H9 (cell line): ENCODE data around the gene PLK1. TPM values are rescaled to one million over a fixed set of nuclear protein-coding genes. Genes with fewer than 3 reads are reported as not detected.

Source experiments
- DNase-seq: peaks from one replicate; pipeline ENCODE4 v3.0.0-alpha.2; 2017
- H2AFZ ChIP-seq: one replicate; pipeline ENCODE4 v1.6.1; 2013; ENCODE audit warnings: mild to moderate bottlenecking, low read length, control low read depth, moderate library complexity
- H2AK5ac ChIP-seq: 2 replicates; pipeline ENCODE4 v1.6.1; 2013; ENCODE audit warnings: low read length, control low read depth, mixed read lengths; ENCODE audit not compliant: insufficient read length
- H2BK120ac ChIP-seq: one replicate; pipeline ENCODE4 v1.6.1; 2013; ENCODE audit warnings: low read depth, mild to moderate bottlenecking, low read length, control low read depth, inconsistent platforms; ENCODE audit not compliant: poor library complexity, severe bottlenecking
- H2BK12ac ChIP-seq: 2 replicates; pipeline ENCODE4 v1.6.1; 2013; ENCODE audit warnings: low read length, control low read depth, mixed read lengths, low read depth; ENCODE audit not compliant: insufficient read length
- H2BK15ac ChIP-seq: 2 replicates; pipeline ENCODE4 v1.6.1; 2013; ENCODE audit warnings: low read depth, low read length, control low read depth
- H2BK20ac ChIP-seq: one replicate; pipeline ENCODE4 v1.6.1; 2013; ENCODE audit warnings: low read depth, mild to moderate bottlenecking, low read length, control low read depth, inconsistent platforms; ENCODE audit not compliant: poor library complexity, severe bottlenecking
- H2BK5ac ChIP-seq: 2 replicates; pipeline ENCODE4 v1.6.1; 2013; ENCODE audit warnings: low read length, control low read depth, mixed read lengths; ENCODE audit not compliant: insufficient read length
- H3K14ac ChIP-seq: 2 replicates; pipeline ENCODE4 v1.6.1; 2013; ENCODE audit warnings: low read length, control low read depth; ENCODE audit not compliant: insufficient read depth
- H3K18ac ChIP-seq: 2 replicates; pipeline ENCODE4 v1.6.1; 2013; ENCODE audit warnings: low read depth, mild to moderate bottlenecking, mixed read lengths, low read length, control low read depth; ENCODE audit not compliant: insufficient read length
- H3K23ac ChIP-seq: 2 replicates; pipeline ENCODE4 v1.6.1; 2013; ENCODE audit warnings: low read length, control low read depth, mixed read lengths, low read depth; ENCODE audit not compliant: insufficient read length
- H3K23me2 ChIP-seq: 2 replicates; pipeline ENCODE4 v1.6.1; 2013; ENCODE audit warnings: low read depth, mild to moderate bottlenecking, mixed read lengths, low read length, control low read depth; ENCODE audit not compliant: insufficient read length, poor library complexity, severe bottlenecking
- H3K27ac ChIP-seq: 2 replicates; pipeline ENCODE4 v1.5.1; 2013; ENCODE audit warnings: low read length, control low read depth, mixed read lengths, low read depth; ENCODE audit not compliant: insufficient read length
- H3K27me3 ChIP-seq: 2 replicates; pipeline ENCODE4 v1.6.1; 2013; ENCODE audit warnings: low read length, control low read depth, inconsistent platforms; ENCODE audit not compliant: insufficient read depth
- H3K4ac ChIP-seq: 2 replicates; pipeline ENCODE4 v1.6.1; 2013; ENCODE audit warnings: low read depth, mild to moderate bottlenecking, control low read depth, inconsistent platforms, low read length, moderate library complexity
- H3K4me1 ChIP-seq: 2 replicates; pipeline ENCODE4 v1.6.1; 2013; ENCODE audit warnings: low read length, control low read depth, inconsistent platforms; ENCODE audit not compliant: insufficient read depth
- H3K4me2 ChIP-seq: 2 replicates; pipeline ENCODE4 v1.6.1; 2013; ENCODE audit warnings: low read length, control low read depth, mixed read lengths; ENCODE audit not compliant: insufficient read length, insufficient read depth
- H3K56ac ChIP-seq: 2 replicates; pipeline ENCODE4 v1.6.1; 2013; ENCODE audit warnings: low read depth, mild to moderate bottlenecking, mixed read lengths, low read length, control low read depth; ENCODE audit not compliant: insufficient read length
- H3K79me1 ChIP-seq: 2 replicates; pipeline ENCODE4 v1.6.1; 2013; ENCODE audit warnings: low read depth, mild to moderate bottlenecking, moderate library complexity, low read length, control low read depth, inconsistent platforms; ENCODE audit not compliant: insufficient read depth, poor library complexity, severe bottlenecking
- H3K79me2 ChIP-seq: 2 replicates; pipeline ENCODE4 v1.6.1; 2013; ENCODE audit warnings: low read length, control low read depth, inconsistent platforms; ENCODE audit not compliant: insufficient read depth
- H3K9ac ChIP-seq: 2 replicates; pipeline ENCODE4 v1.6.1; 2013; ENCODE audit warnings: low read length, control low read depth, mixed read lengths; ENCODE audit not compliant: insufficient read length; ENCODE audit errors: extremely low read depth
- H3K9me3 ChIP-seq: one replicate; pipeline ENCODE4 v1.6.1; 2013; ENCODE audit warnings: low read depth, low read length, inconsistent platforms; ENCODE audit not compliant: control insufficient read depth
- H3T11ph ChIP-seq: one replicate; pipeline ENCODE4 v1.6.1; 2013; ENCODE audit warnings: mild to moderate bottlenecking, low read length, control low read depth, inconsistent platforms
- H4K20me1 ChIP-seq: one replicate; pipeline ENCODE4 v1.6.1; 2013; ENCODE audit not compliant: control insufficient read depth, insufficient read length, insufficient read depth
- H4K5ac ChIP-seq: 2 replicates; pipeline ENCODE4 v1.6.1; 2013; ENCODE audit warnings: low read depth, mild to moderate bottlenecking, mixed read lengths, low read length, control low read depth; ENCODE audit not compliant: insufficient read length
- H4K8ac ChIP-seq: replicated peaks from 2 replicates; pipeline ENCODE4 v1.6.1; 2013; ENCODE audit warnings: low read length, control low read depth, mixed read lengths, low read depth; ENCODE audit not compliant: insufficient read length
- H4K91ac ChIP-seq: 2 replicates; pipeline ENCODE4 v1.6.1; 2013; ENCODE audit warnings: low read depth, mild to moderate bottlenecking, moderate library complexity, mixed read lengths, low read length, control low read depth; ENCODE audit not compliant: insufficient read length
- H3K27ac Mint-ChIP-seq, 3 experiments: 2 replicates in 2 of 3; 3 replicates in 1 of 3; pipeline ENCODE4 v1.8.0; 2020 to 2021; ENCODE audit warnings: mixed read lengths in 3 of 3, mild to moderate bottlenecking in 1 of 3, moderate library complexity in 1 of 3
- H3K27me3 Mint-ChIP-seq: 2 replicates; pipeline ENCODE4 v1.8.0; 2021; ENCODE audit warnings: low read depth, mild to moderate bottlenecking, moderate library complexity, mixed read lengths
- H3K36me3 Mint-ChIP-seq, 3 experiments: 2 replicates in 2 of 3; 3 replicates in 1 of 3; pipeline ENCODE4 v1.8.0; 2020 to 2021; ENCODE audit warnings: low read depth in 3 of 3, mixed read lengths in 3 of 3; ENCODE audit not compliant: insufficient read depth in 1 of 3
- H3K4me1 Mint-ChIP-seq, 2 experiments: 2 replicates each; pipeline ENCODE4 v1.8.0; 2020; ENCODE audit warnings: mixed read lengths in 2 of 2
- H3K4me3 Mint-ChIP-seq, 2 experiments: 2 replicates in 1 of 2; 3 replicates in 1 of 2; pipeline ENCODE4 v1.8.0; 2020 to 2021; ENCODE audit warnings: mild to moderate bottlenecking in 2 of 2, mixed read lengths in 2 of 2, moderate library complexity in 1 of 2
- H3K9me3 Mint-ChIP-seq, 2 experiments: 2 replicates in 1 of 2; 3 replicates in 1 of 2; pipeline ENCODE4 v1.8.0; 2020; ENCODE audit warnings: mild to moderate bottlenecking in 2 of 2, mixed read lengths in 2 of 2, moderate library complexity in 1 of 2
- WGBS: extraction: QIAGEN DNeasy Blood & Tissue Kit; methylation state at CpG from one replicate; pipeline ENCODE4 v1.1.7; 2013; ENCODE audit warnings: missing lambda C conversion rate, low lambda C conversion rate, mixed read lengths; ENCODE audit not compliant: insufficient read length; ENCODE audit errors: extremely low coverage; 5-methylcytosine and 5-hydroxymethylcytosine counted together
- total RNA-seq: library from RNA; stranded (reverse); gene quantifications from 2 replicates; pipeline ENCODE4 v1.2.1, GENCODE V29; 2021
- TF ChIP-seq, protein P1 (sequence below): fragments of 200-600 bp; sonication (generic); conservative IDR thresholded peaks from 3 replicates; pipeline ENCODE4 v1.8.0; 2021; ENCODE audit warnings: antibody characterized with exemption, mild to moderate bottlenecking

Gene PLK1
- total RNA-seq, 1 experiment from 2014 or later, result 140 TPM

DNA sequence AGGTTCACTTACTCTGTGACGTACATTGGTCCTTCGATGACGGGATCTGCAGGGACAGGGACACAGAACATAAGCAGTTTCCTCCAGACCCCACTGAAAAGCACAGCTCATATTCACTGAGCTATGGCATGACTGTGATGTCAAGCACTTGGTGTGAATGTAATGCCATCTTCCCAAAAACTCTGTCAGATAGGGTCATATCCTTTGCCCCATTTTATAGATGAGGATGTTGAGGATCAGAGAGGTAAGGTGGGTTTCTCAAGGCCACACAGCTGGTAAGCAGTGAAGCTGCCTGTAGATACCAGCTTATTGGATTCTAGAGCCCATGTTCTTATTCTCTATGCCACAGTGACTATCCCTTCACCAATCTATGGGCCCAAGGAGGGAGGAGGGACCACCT is 31.8 kb downstream of the PLK1 start:
- WGBS, result no CpG with 5 or more reads among the region's 3 CpGs
- Histone ChIP-seq H3K9me3 (peaks cover 5% of the 10 kb centered on the region), H3K18ac (no peak overlapping the region), H2BK12ac (no peak overlapping the region), H3K27ac (no peak overlapping the region), H2BK15ac (no peak overlapping the region), H3K23ac (no peak overlapping the region), H2AK5ac (no peak overlapping the region), H3K56ac (no peak overlapping the region), H4K20me1 (peaks cover 3% of the 10 kb centered on the region), H2BK120ac (no peak overlapping the region), H4K5ac (no peak overlapping the region), H3K79me2 (no peaks in the 10 kb centered on the region), H2BK20ac (no peak overlapping the region), H3K79me1 (no peaks in the 10 kb centered on the region), H3K23me2 (peaks cover 8% of the 10 kb centered on the region), H3K9ac (no peak overlapping the region), H3T11ph (no peak overlapping the region), H3K27me3 (peaks cover 3% of the 10 kb centered on the region; the same call in 1 of the 2 replicates), H3K4me2 (no peak overlapping the region), H2BK5ac (no peak overlapping the region), H4K8ac (no peak overlapping the region), H3K14ac (no peak overlapping the region), H3K4ac (no peak overlapping the region), H4K91ac (no peak overlapping the region), H3K4me1 (no peaks in the 10 kb centered on the region), H2AFZ (no peak overlapping the region)
- no peak overlapping the region for H3K27ac Mint-ChIP-seq
- no peak overlapping the region for H3K4me3 Mint-ChIP-seq
- H3K27me3 Mint-ChIP-seq, result peaks cover 27% of the 10 kb centered on the region
- peaks cover 10 to 11% of the 10 kb centered on the region in 2 experiments for H3K9me3 Mint-ChIP-seq
- TF ChIP-seq, protein P1, sequence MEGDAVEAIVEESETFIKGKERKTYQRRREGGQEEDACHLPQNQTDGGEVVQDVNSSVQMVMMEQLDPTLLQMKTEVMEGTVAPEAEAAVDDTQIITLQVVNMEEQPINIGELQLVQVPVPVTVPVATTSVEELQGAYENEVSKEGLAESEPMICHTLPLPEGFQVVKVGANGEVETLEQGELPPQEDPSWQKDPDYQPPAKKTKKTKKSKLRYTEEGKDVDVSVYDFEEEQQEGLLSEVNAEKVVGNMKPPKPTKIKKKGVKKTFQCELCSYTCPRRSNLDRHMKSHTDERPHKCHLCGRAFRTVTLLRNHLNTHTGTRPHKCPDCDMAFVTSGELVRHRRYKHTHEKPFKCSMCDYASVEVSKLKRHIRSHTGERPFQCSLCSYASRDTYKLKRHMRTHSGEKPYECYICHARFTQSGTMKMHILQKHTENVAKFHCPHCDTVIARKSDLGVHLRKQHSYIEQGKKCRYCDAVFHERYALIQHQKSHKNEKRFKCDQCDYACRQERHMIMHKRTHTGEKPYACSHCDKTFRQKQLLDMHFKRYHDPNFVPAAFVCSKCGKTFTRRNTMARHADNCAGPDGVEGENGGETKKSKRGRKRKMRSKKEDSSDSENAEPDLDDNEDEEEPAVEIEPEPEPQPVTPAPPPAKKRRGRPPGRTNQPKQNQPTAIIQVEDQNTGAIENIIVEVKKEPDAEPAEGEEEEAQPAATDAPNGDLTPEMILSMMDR, result no peak
- peaks cover 2 to 19% (median 7%) of the 10 kb centered on the region in 3 experiments; a peak in 5 of 7 replicates for H3K36me3 Mint-ChIP-seq
- DNase-seq, result no peak
- H3K4me1 Mint-ChIP-seq, result peaks cover 2 to 9% of the 10 kb centered on the region in 2 experiments; a peak in 3 of 4 replicates
